Fibroblast of lung (primary cell): ENCODE data around the gene CLTCL1.

Source experiments
- CTCF ChIP-seq, 2 donors: IDR thresholded peaks in 1 of 2; conservative IDR thresholded peaks in 1 of 2; 1 replicate in 1 of 2; 2 replicates in 1 of 2; pipeline ENCODE4 v1.5.1; 2011 to 2012; ENCODE audit warnings: low read length in 2 of 2, control low read depth in 1 of 2, inconsistent platforms in 1 of 2, low read depth in 1 of 2, mild to moderate bottlenecking in 1 of 2
- EZH2 ChIP-seq: IDR thresholded peaks from 2 replicates; pipeline ENCODE4 v1.5.1; 2012; ENCODE audit warnings: low read length, control low read depth, mild to moderate bottlenecking; ENCODE audit errors: missing control alignments

- no peak for TF ChIP-seq CTCF (conservative IDR thresholded peaks at IDR 0.05 in 1 of 2, IDR thresholded peaks at IDR 0.05 in 1 of 2; ENCODE audit: low read depth in 1 of 2, low read length in 2 of 2)
- no peak for TF ChIP-seq EZH2
Measured at GRCh38 chr22:19183216-19183615, 108.3 kb downstream of the CLTCL1 start.
